Endothelial cell of umbilical vein (primary cell): ENCODE data around the gene GID4. TPM values are rescaled to one million over a fixed set of nuclear protein-coding genes. Genes with fewer than 3 reads are reported as not detected.

Experiments
- BruUV-seq: library from RNA; stranded (reverse); fragments of 400-500 nt; replicated peaks from 2 replicates; lab custom pipeline; 2021; lab: Mats Ljungman, UMichigan
- CTCF ChIA-PET: fragments of 300-600, 350-600 bp; sonication (Branson Sonifier 250); formaldehyde crosslinking; loops from one replicate; lab custom pipeline; 2021; ENCODE audit warnings: antibody characterized with exemption, inconsistent platforms; lab: Charles Lee
- POLR2A ChIA-PET: fragments of 300-600, 350-600 bp; sonication (Branson Sonifier 250); formaldehyde crosslinking; loops from one replicate; lab custom pipeline; 2021; ENCODE audit warnings: antibody characterized with exemption, inconsistent platforms; lab: Charles Lee
- DNase-seq: peaks from one replicate; pipeline ENCODE4 v3.0.0-alpha.2; 2011; ENCODE audit warnings: low read depth, low spot score
- FAIRE-seq: peaks from 2 replicates; lab custom pipeline; 2011; peaks lifted over from hg19 to GRCh38; lab: Jason Lieb, UNC
- H2AFZ ChIP-seq: 2 replicates; pipeline ENCODE4 v1.6.0; 2012; ENCODE audit warnings: low read depth, low read length, control low read depth, inconsistent platforms
- H3K27ac ChIP-seq: 2 replicates; pipeline ENCODE4 v1.5.1; 2011; ENCODE audit warnings: low read depth, mild to moderate bottlenecking, control low read depth, low read length, moderate library complexity; ENCODE audit not compliant: insufficient read depth
- H3K27me3 ChIP-seq, 2 experiments: 2 replicates each; pipeline versions ENCODE4 v1.6.0 to v1.6.1; 2011; ENCODE audit warnings: low read length in 2 of 2, mixed read lengths in 1 of 2; ENCODE audit not compliant: control insufficient read depth in 2 of 2, insufficient read depth in 2 of 2
- H3K36me3 ChIP-seq, 2 experiments: 2 replicates in 1 of 2; 3 replicates in 1 of 2; pipeline ENCODE4 v1.5.1; 2011; ENCODE audit warnings: low read length in 2 of 2, mild to moderate bottlenecking in 1 of 2, moderate library complexity in 1 of 2; ENCODE audit not compliant: control insufficient read depth in 2 of 2, insufficient read depth in 2 of 2; ENCODE audit errors: extremely low read depth in 1 of 2
- H3K4me1 ChIP-seq: 3 replicates; pipeline ENCODE4 v1.5.1; 2011; ENCODE audit warnings: mild to moderate bottlenecking, low read length; ENCODE audit not compliant: control insufficient read depth, insufficient read depth; ENCODE audit errors: extremely low read depth
- H3K4me2 ChIP-seq: 2 replicates; pipeline ENCODE4 v1.6.1; 2011; ENCODE audit warnings: low read length, control low read depth, mixed read lengths; ENCODE audit not compliant: insufficient read depth
- H3K4me3 ChIP-seq, 3 experiments: fragments of 200-600 bp in 1 of 3; sonication (generic), shearing (Covaris generic) in 1 of 3; replicated peaks in 1 of 3; 2 replicates each; pipeline ENCODE4 v1.5.1; 2011 to 2016; ENCODE audit warnings: control low read depth in 3 of 3, low read length in 3 of 3, mild to moderate bottlenecking in 2 of 3, inconsistent platforms in 1 of 3, low read depth in 1 of 3, moderate library complexity in 1 of 3; ENCODE audit not compliant: insufficient read depth in 1 of 3
- H3K79me2 ChIP-seq: 2 replicates; pipeline ENCODE4 v1.6.0; 2012; ENCODE audit warnings: low read length, inconsistent platforms; ENCODE audit not compliant: control insufficient read depth, insufficient read depth
- H3K9ac ChIP-seq: replicated peaks from 2 replicates; pipeline ENCODE3; 2011; ENCODE audit warnings: low read length, control low read depth; ENCODE audit not compliant: insufficient read depth; ENCODE audit errors: extremely low read depth
- H3K9me1 ChIP-seq: replicated peaks from 3 replicates; pipeline ENCODE4 v1.6.0; 2011; ENCODE audit warnings: mild to moderate bottlenecking, low read length; ENCODE audit not compliant: control insufficient read depth, insufficient read depth; ENCODE audit errors: extremely low read depth
- H3K9me3 ChIP-seq: replicated peaks from 2 replicates; pipeline ENCODE4 v1.5.1; 2012; ENCODE audit warnings: low read length, inconsistent platforms; ENCODE audit not compliant: control insufficient read depth, insufficient read depth
- H4K20me1 ChIP-seq: replicated peaks from 2 replicates; pipeline ENCODE3; 2011; ENCODE audit warnings: mild to moderate bottlenecking, low read length; ENCODE audit not compliant: control insufficient read depth, insufficient read depth; ENCODE audit errors: extremely low read depth
- CTCF ChIP-seq, 2 donors: IDR thresholded peaks; 1 replicate in 1 of 2; 2 replicates in 1 of 2; pipeline ENCODE4 v1.5.1; 2011; ENCODE audit warnings: low read length in 2 of 2, mild to moderate bottlenecking in 2 of 2, moderate library complexity in 2 of 2, control low read depth in 1 of 2, inconsistent platforms in 1 of 2, low read depth in 1 of 2; ENCODE audit not compliant: insufficient read depth in 1 of 2; ENCODE audit errors: extremely low read depth in 1 of 2
- EZH2 ChIP-seq: IDR thresholded peaks from 2 replicates; pipeline ENCODE4 v1.6.1; 2012; ENCODE audit warnings: borderline replicate concordance, low read depth, mild to moderate bottlenecking, moderate library complexity, low read length, inconsistent platforms; ENCODE audit not compliant: severe bottlenecking
- FOS ChIP-seq: IDR thresholded peaks from 2 replicates; pipeline ENCODE4 v1.6.1; 2011; ENCODE audit warnings: mild to moderate bottlenecking, low read length, moderate library complexity, borderline replicate concordance; ENCODE audit not compliant: insufficient read depth
- GATA2 ChIP-seq: IDR thresholded peaks from 2 replicates; pipeline ENCODE4 v1.7.0; 2011; ENCODE audit warnings: low read depth, mild to moderate bottlenecking, moderate library complexity, mixed read lengths, low read length; ENCODE audit not compliant: insufficient read length, insufficient read depth
- JUN ChIP-seq: IDR thresholded peaks from 2 replicates; pipeline ENCODE4 v1.6.1; 2011; ENCODE audit warnings: borderline replicate concordance, low read depth; ENCODE audit not compliant: insufficient read length, insufficient read depth
- MAX ChIP-seq: IDR thresholded peaks from 2 replicates; pipeline ENCODE4 v1.6.1; 2011; ENCODE audit not compliant: insufficient read depth, insufficient read length
- MYC ChIP-seq: IDR thresholded peaks from one replicate; pipeline ENCODE4 v1.6.1; 2011; ENCODE audit warnings: mild to moderate bottlenecking, low read depth, low read length
- POLR2A ChIP-seq: IDR thresholded peaks from 2 replicates; pipeline ENCODE4 v1.6.1; 2012; ENCODE audit warnings: low read depth, mild to moderate bottlenecking, control low read depth, low read length
- POLR2AphosphoS5 ChIP-seq: IDR thresholded peaks from 2 replicates; pipeline ENCODE4 v1.6.1; 2012; ENCODE audit warnings: low read depth, mild to moderate bottlenecking, control low read depth, low read length, moderate library complexity; ENCODE audit not compliant: insufficient read depth
- dilution Hi-C: fragments of 300-500 bp; cut with MboI; formaldehyde crosslinking; loops from one replicate; pipeline ENCODE4 v1.15.0; 2019; ENCODE audit warnings: low sequenced_read_pairs; ENCODE audit not compliant: extremely low pct_ligation_motif_present
- intact Hi-C: fragments of 100-400 bp; cut with micrococcal nuclease; formaldehyde crosslinking; loops from one replicate; pipeline ENCODE4 v1.10.0; 2022
- polyA plus RNA-seq, 4 experiments: library from polyadenylated mRNA; depleted of rRNA in 3 of 4; stranded (reverse) in 3 of 4; unstranded in 1 of 4; fragments of >200 nt; gene quantifications; 2 replicates each; pipeline versions ENCODE4 v1.2.1 to v1.2.3, GENCODE V29; 2011 to 2012; ENCODE audit warnings: missing spikeins in 1 of 4
- total RNA-seq: library from RNA; stranded (reverse); gene quantifications from 2 replicates; pipeline ENCODE4 v1.2.3, GENCODE V29; 2021

The GID4 gene
- total and polyA plus RNA-seq, 2 donors (not counting 3 experiments of a cell fraction or from before 2014, with no cell fraction given), result 6.4 to 11.3 TPM

- ChIA-PET CTCF (no interaction called here), POLR2A (no interaction called here)
- H3K4me2 ChIP-seq, result no peak overlapping the region
- peaks cover 0 to 12% of the 10 kb centered on the region in 2 experiments for H3K36me3 ChIP-seq
- no peak overlapping the region for H3K4me3 ChIP-seq
- intact Hi-C loops (no loop called here), dilution Hi-C loops (no loop called here)
- TF ChIP-seq EZH2 (no peak), JUN (no peak), CTCF (IDR thresholded peaks at IDR 0.05; ENCODE audit: extremely low read depth in 1 of 2, insufficient read depth in 1 of 2, low read depth in 1 of 2, low read length in 2 of 2) (no peak), MAX (no peak), POLR2AphosphoS5 (no peak), FOS (no peak), MYC (no peak), POLR2A (no peak), GATA2 (no peak)
- no peaks in the 10 kb centered on the region for H3K27me3 ChIP-seq
- H4K20me1 ChIP-seq, result no peaks in the 10 kb centered on the region
- H3K9me1 ChIP-seq, result no peaks in the 10 kb centered on the region
- H3K27ac ChIP-seq, result no peak overlapping the region
- DNase-seq (no peak), FAIRE-seq (no peak)
- H3K9me3 ChIP-seq, result no peaks in the 10 kb centered on the region
- H3K79me2 ChIP-seq, result no peaks in the 10 kb centered on the region
- BruUV-seq, result no TSS peak
- H2AFZ ChIP-seq, result no peak overlapping the region
- H3K4me1 ChIP-seq, result no peaks in the 10 kb centered on the region
- no peak overlapping the region for H3K9ac ChIP-seq
Observed at GRCh38 chr17:18107971-18108370, 68.8 kb downstream of the GID4 start.
